ENCODE measurements around the gene CHCHD5.

CHCHD5 gene

DNA sequence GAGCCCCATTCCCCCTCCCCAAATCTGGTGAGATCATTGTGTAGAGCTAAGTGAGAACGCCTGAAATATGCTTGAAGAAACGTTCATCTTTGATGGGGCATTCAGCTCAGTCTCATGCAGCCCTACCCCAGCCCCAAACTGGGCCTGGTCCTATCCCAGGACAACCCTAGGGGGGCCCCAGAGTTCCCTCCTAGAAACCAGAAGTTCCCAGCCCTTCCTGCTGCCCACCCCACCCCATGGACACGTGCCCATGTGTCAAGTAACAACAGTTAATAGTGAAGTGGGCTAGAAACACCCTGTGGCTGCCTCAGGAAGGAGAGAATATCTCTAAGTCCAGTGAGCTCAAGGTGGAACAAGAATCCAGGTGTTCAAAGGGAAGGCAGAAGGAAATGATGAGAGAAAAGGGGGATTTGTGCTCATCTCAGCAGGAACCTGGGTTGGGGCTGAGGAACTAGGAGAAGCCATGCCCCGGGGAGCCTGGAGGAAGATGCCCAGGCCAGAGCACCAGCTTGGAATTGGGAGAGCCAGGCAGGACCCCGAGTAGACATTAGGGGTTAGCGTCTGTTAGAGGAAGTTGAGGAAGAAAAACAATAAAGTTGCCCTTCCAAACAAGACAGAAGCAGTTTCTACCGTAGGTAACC lies 41.2 kb downstream of the CHCHD5 start:
- no peak for DNase-seq (ENCODE audit: low spot score)

DNA sequence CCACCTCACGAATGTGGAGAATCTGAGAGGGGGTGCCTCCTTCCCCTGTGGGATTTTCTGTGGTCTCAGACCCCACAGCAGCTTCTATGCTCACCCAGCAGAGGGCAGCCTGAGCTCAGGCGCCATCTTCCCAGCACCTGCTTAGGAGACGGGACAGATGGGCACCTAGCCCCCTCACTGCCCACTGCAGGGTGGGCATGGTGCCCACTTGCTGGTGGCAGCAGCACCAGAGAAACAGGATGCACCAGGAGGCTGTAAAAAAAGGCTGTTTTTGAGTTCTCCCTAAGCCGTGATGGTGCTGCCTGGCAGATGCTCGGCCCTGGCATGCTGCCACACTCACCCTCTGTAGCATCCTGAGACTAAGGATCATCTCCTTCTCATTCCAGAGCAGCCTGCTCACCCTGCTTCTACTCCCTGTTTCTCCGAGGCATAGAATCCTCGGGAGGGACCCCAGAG lies 42.2 kb downstream of the CHCHD5 start:
- DNase-seq (ENCODE audit: low spot score) = peak; percentile 51

DNA sequence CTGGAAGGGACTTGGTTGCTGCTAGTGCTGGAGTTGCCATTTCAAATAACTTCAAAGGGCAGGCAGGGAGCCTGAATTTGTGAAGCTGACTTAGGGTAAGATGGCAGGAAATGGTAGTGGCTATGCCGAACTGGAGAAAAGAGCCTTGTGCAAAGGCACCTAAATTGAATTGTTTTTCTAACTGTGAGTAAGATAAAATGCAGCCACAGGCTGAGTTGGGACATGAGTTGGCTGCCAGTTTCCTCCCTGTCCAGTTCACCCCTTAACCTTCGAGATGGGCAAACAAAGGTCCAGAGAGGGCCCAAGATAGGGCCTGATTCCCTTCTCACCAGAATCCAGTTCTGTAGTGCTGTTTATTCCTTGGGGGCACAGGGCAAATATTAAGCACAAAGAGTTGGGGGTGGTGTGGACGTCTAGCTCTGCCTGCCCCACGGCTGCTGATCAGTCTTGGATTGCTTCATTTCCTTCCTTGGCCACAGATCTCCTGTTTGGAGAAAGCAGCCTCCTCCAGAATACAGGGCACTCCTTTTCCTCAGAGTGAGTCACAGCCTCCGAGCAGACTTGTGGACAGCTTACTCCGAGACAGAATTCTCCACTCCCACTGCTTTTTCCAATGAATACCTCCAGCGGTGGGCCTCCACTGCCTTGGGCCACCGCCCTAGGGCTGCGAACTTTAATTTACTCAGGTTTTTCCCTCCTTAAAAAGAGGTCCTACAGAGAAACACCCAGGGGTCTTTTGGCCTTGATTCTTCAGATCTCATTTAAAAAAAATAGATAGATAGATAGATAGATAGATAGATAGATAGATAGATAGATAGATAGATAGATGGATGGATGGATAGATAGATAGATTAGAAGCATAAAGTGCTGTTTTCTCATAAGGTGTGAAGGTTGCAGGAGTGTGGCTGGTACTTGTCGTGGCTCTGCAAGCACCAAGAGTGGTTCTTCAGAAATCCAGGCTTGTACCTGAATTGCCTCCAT lies 42.9 kb downstream of the CHCHD5 start:
- peak; percentile 83 for DNase-seq (ENCODE audit: low spot score)

DNA sequence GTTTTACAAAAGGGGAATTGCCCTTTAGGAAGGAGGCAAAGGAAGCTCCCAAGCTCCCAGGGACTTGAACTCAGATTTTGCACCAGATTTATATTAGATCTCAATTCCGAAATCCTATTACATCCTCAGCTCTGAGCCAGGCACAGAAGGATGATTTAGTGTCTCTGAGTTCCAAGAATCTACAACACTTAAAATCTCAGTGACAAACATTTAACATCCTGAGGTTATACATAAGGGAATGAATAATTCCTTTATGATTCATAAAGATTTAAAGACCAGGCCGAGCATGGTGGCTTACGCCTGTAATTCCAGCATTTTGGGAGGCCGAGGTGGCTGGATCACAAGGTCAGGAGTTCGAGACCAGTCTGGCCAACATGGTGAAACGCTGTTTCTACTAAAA lies 44.8 kb downstream of the CHCHD5 start:
- DNase-seq (ENCODE audit: low spot score) = no peak

DNA sequence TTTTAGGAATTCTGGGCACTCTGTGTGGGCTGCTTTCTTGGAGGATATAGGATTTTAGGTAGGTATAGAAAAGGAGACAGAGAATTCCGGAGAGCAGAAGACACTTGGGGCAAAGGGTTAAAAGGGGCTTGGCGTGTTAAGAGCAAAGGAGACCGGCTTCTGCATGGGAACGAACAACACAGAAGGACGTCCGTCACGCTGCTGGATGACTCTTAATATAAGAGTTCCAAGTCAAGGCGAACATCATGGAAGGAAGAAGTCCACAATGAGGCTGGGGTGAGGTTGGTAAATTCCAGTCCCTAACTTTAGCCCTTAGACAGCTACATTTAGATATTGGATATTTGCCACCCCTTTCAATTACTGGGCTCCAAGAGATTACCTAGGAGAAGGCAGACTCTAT lies 45.4 kb downstream of the CHCHD5 start:
- no peak for DNase-seq (ENCODE audit: low spot score)

DNA sequence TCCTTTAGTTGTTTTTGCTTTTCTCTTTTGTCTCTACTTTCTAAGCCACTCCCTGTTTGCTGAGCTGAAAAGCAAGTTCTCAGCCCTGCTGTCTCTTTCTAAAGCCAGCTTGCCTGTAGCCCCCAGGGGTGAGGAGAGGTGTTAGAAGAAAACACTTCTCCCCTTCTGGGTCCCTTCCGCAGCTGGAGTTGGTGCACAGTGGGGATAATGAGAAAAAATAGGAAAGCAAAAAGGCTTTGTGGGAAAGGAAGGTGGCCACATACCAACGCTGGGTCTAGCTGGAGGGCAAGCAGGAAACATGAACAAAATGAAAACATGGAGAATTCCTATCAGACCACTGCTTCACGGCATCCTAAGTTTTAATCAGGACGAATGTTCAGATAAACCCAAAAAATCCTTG lies 45.9 kb downstream of the CHCHD5 start:
- DNase-seq (ENCODE audit: low spot score) = no peak

DNA sequence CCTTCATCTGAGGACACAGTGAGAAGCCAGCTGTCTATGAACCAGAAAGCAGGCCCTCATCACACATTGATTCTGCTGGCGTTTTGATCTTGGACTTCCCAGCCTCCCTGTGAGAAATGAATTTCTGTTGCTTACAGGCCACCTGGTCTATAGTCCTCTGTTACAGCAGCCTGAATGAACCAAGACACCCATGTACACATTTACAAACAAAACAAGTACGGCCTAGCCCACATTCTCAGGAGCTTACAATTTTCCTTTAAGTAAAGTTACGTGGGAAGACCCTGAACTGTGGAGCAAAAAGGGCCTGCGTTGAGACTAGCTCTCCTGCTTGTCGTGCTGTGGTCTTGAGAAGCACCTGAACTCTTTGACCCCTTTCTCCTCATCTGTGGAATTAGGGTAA lies 49.3 kb downstream of the CHCHD5 start:
- no peak for DNase-seq (ENCODE audit: low spot score)

DNA sequence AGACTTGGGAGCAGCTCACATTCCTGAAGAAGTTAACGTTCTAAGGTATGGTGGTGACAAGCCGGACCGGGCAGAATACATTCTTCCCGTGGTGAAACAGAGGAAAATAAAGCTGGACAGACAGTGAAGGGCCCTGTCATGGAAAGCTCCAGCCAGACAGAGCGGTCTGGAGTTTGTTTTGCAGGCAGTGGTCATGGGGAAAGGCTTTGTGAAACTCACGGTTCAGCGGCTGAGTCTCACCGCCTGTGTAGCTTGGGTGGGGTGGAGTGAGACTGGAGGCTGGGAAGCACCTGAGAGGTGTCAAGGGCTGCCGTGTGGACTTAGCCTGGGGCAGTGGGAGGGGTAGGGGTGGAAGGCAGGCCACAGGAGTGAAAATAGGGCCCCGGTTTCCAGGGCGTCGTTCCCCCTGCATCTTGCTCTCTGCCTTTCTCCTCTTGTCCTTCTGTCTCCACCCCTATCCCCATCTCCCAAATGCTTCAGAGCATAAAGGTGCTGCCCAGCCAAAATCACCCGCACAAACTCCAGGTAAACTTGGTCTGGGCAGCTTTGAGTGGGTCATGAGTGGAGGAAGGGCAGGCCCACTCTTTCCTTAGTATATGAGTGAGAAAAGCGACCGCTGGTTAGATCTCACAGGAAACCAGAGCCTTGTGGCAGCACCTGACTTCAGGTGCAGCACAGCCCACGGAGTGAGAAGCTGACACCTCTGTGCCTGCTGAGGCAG lies 49.9 kb downstream of the CHCHD5 start:
- no peak for DNase-seq (ENCODE audit: low spot score)

DNA sequence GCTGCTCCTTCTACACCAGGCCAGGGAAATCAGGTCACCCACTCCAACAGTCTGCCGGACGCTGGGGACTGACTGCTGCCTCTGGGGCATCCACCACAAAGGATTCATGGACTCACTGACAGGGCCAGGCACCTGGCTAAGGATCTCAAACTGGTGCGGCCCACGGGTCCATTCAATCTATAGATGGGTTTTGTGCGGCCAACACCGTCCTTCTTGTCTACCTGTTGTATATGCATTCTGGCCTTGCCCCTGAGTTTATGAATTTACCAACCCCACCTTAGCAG lies 50.4 kb downstream of the CHCHD5 start:
- no peak for DNase-seq (ENCODE audit: low spot score)

DNA sequence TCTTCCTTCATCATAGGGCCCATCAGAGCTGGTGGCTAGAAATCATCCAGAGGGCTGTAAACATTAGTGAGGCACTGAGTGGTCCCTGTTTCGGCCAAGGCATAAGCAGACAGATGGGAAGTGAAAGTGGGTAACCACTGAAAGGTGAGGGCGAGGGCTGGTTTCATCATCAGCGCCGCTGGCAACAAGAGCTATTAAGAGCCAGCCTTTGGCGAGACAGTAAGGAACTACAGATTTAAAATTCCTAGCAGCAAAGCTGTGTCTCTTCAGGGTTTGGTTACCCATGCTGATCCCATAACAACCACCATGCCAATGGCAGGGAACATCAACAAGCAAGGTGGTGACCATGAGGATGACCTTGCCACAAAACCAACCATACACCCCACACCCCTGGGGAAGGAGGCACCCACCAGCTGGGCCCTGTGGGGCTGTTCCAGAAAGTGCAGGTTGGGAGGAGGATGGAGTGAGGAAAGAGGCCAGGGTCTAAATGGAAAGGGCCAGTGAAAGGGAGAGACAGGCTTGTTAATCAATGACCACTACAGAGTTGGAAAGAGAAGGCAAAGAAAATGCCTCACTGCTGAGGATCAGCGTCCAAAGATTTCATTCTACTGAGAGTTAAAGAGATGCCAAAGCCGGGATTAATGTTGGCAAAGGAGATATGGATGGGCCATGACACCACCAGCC lies 52.3 kb downstream of the CHCHD5 start:
- DNase-seq (ENCODE audit: low spot score) = no peak

DNA sequence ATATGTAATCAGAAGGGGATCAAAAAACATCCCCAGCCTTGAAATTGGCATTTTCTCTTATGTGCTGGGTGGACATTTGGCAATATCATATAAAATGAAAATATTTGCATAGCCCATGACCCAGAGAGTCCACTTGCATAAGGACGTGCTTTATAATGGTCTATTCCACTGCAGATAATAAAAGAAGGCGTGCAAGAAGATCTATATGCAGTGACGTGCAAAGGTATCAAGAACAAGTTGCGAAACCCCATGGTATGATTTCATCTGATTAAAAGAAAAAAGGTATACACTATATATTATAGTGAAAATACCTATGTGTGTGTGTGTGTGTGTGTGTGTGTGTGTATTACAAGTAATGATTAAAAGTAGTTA lies 52.9 kb downstream of the CHCHD5 start:
- DNase-seq (ENCODE audit: low spot score) = no peak

Measured in hepatic stellate cell (primary cell).